H1 (cell line): Measurements from ENCODE around the gene SLC24A3. TPM values are rescaled to one million over a fixed set of nuclear protein-coding genes. Genes with fewer than 3 reads are reported as not detected.

Experiments
- CTCF ChIA-PET: fragments of 300-600 bp; sonication (Branson Sonifier 250); formaldehyde crosslinking; loops from one replicate; lab custom pipeline; 2021; ENCODE audit not compliant: partially characterized antibody; lab: Charles Lee
- POLR2A ChIA-PET: fragments of 300-600 bp; sonication (Branson Sonifier 250); formaldehyde crosslinking; loops from one replicate; lab custom pipeline; 2021; ENCODE audit warnings: inconsistent platforms; ENCODE audit not compliant: partially characterized antibody; lab: Charles Lee
- DNase-seq, 2 experiments: peaks; one replicate each; pipeline versions ENCODE4 v3.0.0 to v3.0.0-alpha.2; 2010 to 2022; ENCODE audit warnings: low spot score in 2 of 2, low read depth in 1 of 2, mixed read lengths in 1 of 2
- FAIRE-seq: peaks from 2 replicates; lab custom pipeline; 2011; peaks lifted over from hg19 to GRCh38; lab: Jason Lieb, UNC
- H2AFZ ChIP-seq: 2 replicates; pipeline ENCODE4 v1.8.1; 2012; ENCODE audit warnings: low read length, inconsistent platforms
- H2AK5ac ChIP-seq: 2 replicates; pipeline ENCODE4 v1.6.1; 2013; ENCODE audit warnings: low read depth, low read length
- H2BK120ac ChIP-seq: replicated peaks from 2 replicates; pipeline ENCODE3; 2013; ENCODE audit warnings: low read depth, low read length, inconsistent platforms
- H2BK12ac ChIP-seq: 2 replicates; pipeline ENCODE4 v1.6.1; 2013; ENCODE audit warnings: low read depth, low read length
- H2BK15ac ChIP-seq: 2 replicates; pipeline ENCODE4 v1.6.1; 2013; ENCODE audit warnings: low read length
- H2BK20ac ChIP-seq: 2 replicates; pipeline ENCODE4 v1.6.1; 2013; ENCODE audit warnings: low read length
- H2BK5ac ChIP-seq: 2 replicates; pipeline ENCODE4 v1.6.1; 2013; ENCODE audit warnings: low read depth, low read length
- H3K14ac ChIP-seq: 2 replicates; pipeline ENCODE4 v1.6.1; 2013; ENCODE audit warnings: inconsistent platforms; ENCODE audit not compliant: insufficient read length
- H3K18ac ChIP-seq: 2 replicates; pipeline ENCODE4 v1.6.1; 2013; ENCODE audit warnings: low read length; ENCODE audit errors: extremely low read depth
- H3K23ac ChIP-seq: 2 replicates; pipeline ENCODE4 v1.6.1; 2013; ENCODE audit warnings: inconsistent platforms; ENCODE audit not compliant: insufficient read length
- H3K23me2 ChIP-seq: 2 replicates; pipeline ENCODE4 v1.6.1; 2013; ENCODE audit warnings: low read depth, low read length
- H3K27ac ChIP-seq: 2 replicates; pipeline ENCODE4 v1.6.1; 2011; ENCODE audit warnings: low read depth, low read length, inconsistent platforms
- H3K27me3 ChIP-seq, 4 experiments: replicated peaks in 1 of 4; 1 replicate in 1 of 4; 2 replicates in 3 of 4; pipeline versions ENCODE4 v1.6.1 to v1.8.1; 2011 to 2013; ENCODE audit warnings: low read length in 3 of 4, mild to moderate bottlenecking in 3 of 4, inconsistent platforms in 2 of 4, mixed read lengths in 2 of 4, moderate library complexity in 1 of 4; ENCODE audit not compliant: control insufficient read depth in 3 of 4, insufficient read depth in 3 of 4; ENCODE audit errors: extremely low read depth in 1 of 4
- H3K36me3 ChIP-seq, 4 experiments: 2 replicates each; pipeline versions ENCODE4 v1.6.1 to v1.8.1; 2011 to 2013; ENCODE audit warnings: mild to moderate bottlenecking in 4 of 4, low read length in 3 of 4, moderate library complexity in 2 of 4, control low read depth in 1 of 4, inconsistent platforms in 1 of 4; ENCODE audit not compliant: insufficient read depth in 4 of 4, control insufficient read depth in 2 of 4
- H3K4ac ChIP-seq: replicated peaks from 2 replicates; pipeline ENCODE3; 2013; ENCODE audit warnings: low read length, low read depth, mixed read lengths, inconsistent platforms; ENCODE audit not compliant: insufficient read length
- H3K4me1 ChIP-seq, 4 experiments: replicated peaks in 1 of 4; 1 replicate in 1 of 4; 2 replicates in 3 of 4; pipeline versions ENCODE4 v1.6.1 to v1.8.1; 2011 to 2013; ENCODE audit warnings: low read length in 3 of 4, inconsistent platforms in 2 of 4, mixed read lengths in 1 of 4; ENCODE audit not compliant: insufficient read depth in 4 of 4, control insufficient read depth in 3 of 4
- H3K4me2 ChIP-seq, 2 experiments: 2 replicates each; pipeline versions ENCODE4 v1.6.1 to v1.8.1; 2011 to 2013; ENCODE audit warnings: low read depth in 2 of 2, low read length in 2 of 2, control low read depth in 1 of 2, inconsistent platforms in 1 of 2, mild to moderate bottlenecking in 1 of 2; ENCODE audit not compliant: insufficient read depth in 1 of 2
- H3K4me3 ChIP-seq, 4 experiments: fragments of 200-600, 300-600 bp in 1 of 4; sonication (generic), shearing (Covaris generic), sonication (Bioruptor Twin) in 1 of 4; 2 replicates each; pipeline versions ENCODE4 v1.5.1 to v1.8.1; 2011 to 2016; ENCODE audit warnings: low read length in 4 of 4, low read depth in 3 of 4, control low read depth in 2 of 4, inconsistent platforms in 2 of 4, mild to moderate bottlenecking in 2 of 4, mixed read lengths in 1 of 4, moderate library complexity in 1 of 4; ENCODE audit not compliant: insufficient read depth in 2 of 4; ENCODE audit errors: extremely low read depth in 1 of 4
- H3K56ac ChIP-seq: replicated peaks from 2 replicates; pipeline ENCODE3; 2013; ENCODE audit warnings: low read depth, mild to moderate bottlenecking, mixed read lengths, low read length, inconsistent platforms; ENCODE audit not compliant: insufficient read length
- H3K79me1 ChIP-seq: 2 replicates; pipeline ENCODE4 v1.6.1; 2013; ENCODE audit warnings: low read depth, low read length, control low read depth
- H3K79me2 ChIP-seq, 2 experiments: 2 replicates each; pipeline versions ENCODE4 v1.6.1 to v1.8.1; 2012 to 2013; ENCODE audit warnings: low read length in 2 of 2, mild to moderate bottlenecking in 2 of 2, inconsistent platforms in 1 of 2; ENCODE audit not compliant: insufficient read depth in 2 of 2, control insufficient read depth in 1 of 2
- H3K9ac ChIP-seq, 4 experiments: replicated peaks in 1 of 4; 1 replicate in 1 of 4; 2 replicates in 3 of 4; pipeline versions ENCODE4 v1.6.1 to v1.8.1; 2011 to 2013; ENCODE audit warnings: low read depth in 3 of 4, low read length in 3 of 4, control low read depth in 2 of 4, mild to moderate bottlenecking in 2 of 4, moderate library complexity in 2 of 4, inconsistent platforms in 1 of 4; ENCODE audit errors: extremely low read depth in 1 of 4
- H3K9me3 ChIP-seq, 2 experiments: 2 replicates each; pipeline versions ENCODE4 v1.6.1 to v1.8.1; 2012 to 2013; ENCODE audit warnings: mild to moderate bottlenecking in 2 of 2, moderate library complexity in 2 of 2, control low read depth in 1 of 2, inconsistent platforms in 1 of 2, low read depth in 1 of 2, low read length in 1 of 2, mixed read lengths in 1 of 2; ENCODE audit not compliant: insufficient read depth in 2 of 2
- H4K20me1 ChIP-seq, 2 experiments: replicated peaks in 1 of 2; 2 replicates each; pipeline versions ENCODE3 to v1.8.1; 2011 to 2013; ENCODE audit warnings: inconsistent platforms in 2 of 2, low read length in 2 of 2, mild to moderate bottlenecking in 1 of 2; ENCODE audit not compliant: insufficient read depth in 2 of 2, control insufficient read depth in 1 of 2
- H4K5ac ChIP-seq: 2 replicates; pipeline ENCODE4 v1.6.1; 2013; ENCODE audit warnings: low read length, low read depth, mixed read lengths, inconsistent platforms; ENCODE audit not compliant: insufficient read length
- H4K8ac ChIP-seq: 2 replicates; pipeline ENCODE4 v1.8.0; 2013; ENCODE audit warnings: mild to moderate bottlenecking, moderate library complexity, low read length, inconsistent platforms; ENCODE audit not compliant: insufficient read depth; ENCODE audit errors: extremely low read depth
- H4K91ac ChIP-seq: replicated peaks from 2 replicates; pipeline ENCODE3; 2013; ENCODE audit warnings: low read length, mixed read lengths, inconsistent platforms; ENCODE audit not compliant: insufficient read length
- CHD1 ChIP-seq: IDR thresholded peaks from 2 replicates; pipeline ENCODE4 v1.6.1; 2012; ENCODE audit warnings: low read depth, low read length, improper control_type of control experiment
- CHD2 ChIP-seq: IDR thresholded peaks from 2 replicates; pipeline ENCODE4 v1.6.1; 2012; ENCODE audit warnings: low read length, improper control_type of control experiment
- EP300 ChIP-seq, 2 experiments: IDR thresholded peaks; 1 replicate in 1 of 2; 2 replicates in 1 of 2; pipeline ENCODE4 v1.6.1; 2011 to 2012; ENCODE audit warnings: low read depth in 2 of 2, low read length in 2 of 2, mild to moderate bottlenecking in 2 of 2, borderline replicate concordance in 1 of 2, inconsistent platforms in 1 of 2, moderate library complexity in 1 of 2
- NANOG ChIP-seq: IDR thresholded peaks from 2 replicates; pipeline ENCODE4 v1.6.1; 2011; ENCODE audit warnings: low read length, low read depth, mild to moderate bottlenecking, inconsistent platforms; ENCODE audit not compliant: insufficient read depth, poor library complexity, severe bottlenecking
- PHF8 ChIP-seq: fragments of 200-600 bp; sonication (generic); conservative IDR thresholded peaks from 2 replicates; pipeline ENCODE4 v1.7.1; 2012; ENCODE audit warnings: low read depth, mild to moderate bottlenecking, inconsistent platforms, low read length, moderate library complexity
- POLR2A ChIP-seq, 2 experiments: IDR thresholded peaks; 1 replicate in 1 of 2; 2 replicates in 1 of 2; pipeline ENCODE4 v1.6.1; 2011; ENCODE audit warnings: low read depth in 2 of 2, low read length in 2 of 2, mild to moderate bottlenecking in 2 of 2; ENCODE audit errors: control extremely low read depth in 1 of 2
- RFX5 ChIP-seq: IDR thresholded peaks from 2 replicates; pipeline ENCODE4 v1.6.1; 2011; ENCODE audit warnings: low read depth, low read length, improper control_type of control experiment, borderline replicate concordance
- RNF2 ChIP-seq: fragments of 200-900, 300-1000 bp; sonication (generic); IDR thresholded peaks from 2 replicates; pipeline ENCODE4 v1.7.1; 2016; ENCODE audit warnings: borderline replicate concordance, low read depth, mild to moderate bottlenecking, antibody characterized with exemption, low read length; ENCODE audit not compliant: poor library complexity, severe bottlenecking; ENCODE audit errors: missing control alignments
- SAP30 ChIP-seq: fragments of 300-600 bp; sonication (generic); IDR thresholded peaks from 2 replicates; pipeline ENCODE4 v1.7.1; 2012; ENCODE audit warnings: low read length, moderate library complexity, mild to moderate bottlenecking, inconsistent platforms; ENCODE audit not compliant: insufficient read depth, insufficient replicate concordance
- SP2 ChIP-seq: IDR thresholded peaks from 2 replicates; pipeline ENCODE4 v1.6.1; 2012; ENCODE audit warnings: mild to moderate bottlenecking, low read length, inconsistent platforms
- SP4 ChIP-seq: IDR thresholded peaks from 2 replicates; pipeline ENCODE4 v1.6.1; 2012; ENCODE audit warnings: low read length, inconsistent platforms
- SUZ12 ChIP-seq: fragments of 200-600 bp; sonication (generic); IDR thresholded peaks from 2 replicates; pipeline ENCODE4 v1.6.1; 2012; ENCODE audit warnings: mild to moderate bottlenecking, inconsistent platforms, low read length, moderate library complexity, mixed read lengths
- TAF7 ChIP-seq: optimal IDR thresholded peaks from 2 replicates; pipeline ENCODE3; 2011; ENCODE audit warnings: low read depth, mild to moderate bottlenecking, inconsistent platforms, low read length, moderate library complexity, borderline replicate concordance
- TBP ChIP-seq: IDR thresholded peaks from 2 replicates; pipeline ENCODE4 v1.6.1; 2011; ENCODE audit warnings: low read depth, low read length, improper control_type of control experiment
- YY1 ChIP-seq: IDR thresholded peaks from 2 replicates; pipeline ENCODE4 v1.6.1; 2011; ENCODE audit warnings: low read depth, mild to moderate bottlenecking, low read length
- polyA plus RNA-seq, 7 experiments: library from polyadenylated mRNA; depleted of rRNA in 3 of 7; stranded (reverse) in 5 of 7; unstranded in 2 of 7; fragments of >200 nt in 5 of 7; fragments of 200-250 nt in 2 of 7; gene quantifications; 1 replicate in 5 of 7; 2 replicates in 1 of 7; 4 replicates in 1 of 7; pipeline versions ENCODE4 v1.2.1 to v1.2.3, GENCODE V29; 2011 to 2013; ENCODE audit warnings: missing spikeins in 2 of 7, mixed read lengths in 2 of 7
- total RNA-seq: library from RNA; stranded (reverse); fragmentation: NEBNext Ultra II Directional; extraction: Animal tissue kit (Norgen Biotek cat#: 25700); gene quantifications from 2 replicates; pipeline ENCODE4 v1.2.1, GENCODE V29; 2021

SLC24A3 gene
- total and polyA plus RNA-seq, 2 of the 8 experiments (the other 6 are each of a cell fraction or from before 2014, with no cell fraction given): 4.5 to 6.3 TPM

- no peak overlapping the region for H3K9ac ChIP-seq
- peaks cover 0 to 4% (median 0%) of the 10 kb centered on the region in 4 experiments; a peak in 2 of 7 replicates for H3K4me1 ChIP-seq
- no peak overlapping the region for H3K23ac ChIP-seq
- H4K8ac ChIP-seq: no peak overlapping the region
- peaks cover 0 to 16% (median 10%) of the 10 kb centered on the region in 4 experiments; a peak in 4 of 7 replicates for H3K27me3 ChIP-seq
- no peaks in the 10 kb centered on the region for H3K36me3 ChIP-seq
- H3K79me1 ChIP-seq: no peaks in the 10 kb centered on the region
- no peak overlapping the region for H2BK15ac ChIP-seq
- no peak overlapping the region for H3K4me3 ChIP-seq
- H2AFZ ChIP-seq: no peak overlapping the region
- no peak overlapping the region for H2BK20ac ChIP-seq
- CTCF ChIA-PET: interaction anchor here (0.8 to 1.1 kb wide), 2 partner anchors 22 to 28 kb away, joined by 3 read pairs; no protein-coding TSS in a partner anchor
- no peaks in the 10 kb centered on the region for H3K79me2 ChIP-seq
- H3K18ac ChIP-seq: no peak overlapping the region
- no peak overlapping the region for H2BK12ac ChIP-seq
- H2BK120ac ChIP-seq: no peak overlapping the region
- no peak overlapping the region for H3K27ac ChIP-seq
- H4K91ac ChIP-seq: no peak overlapping the region
- no peak overlapping the region for H2AK5ac ChIP-seq
- H3K9me3 ChIP-seq: no peaks in the 10 kb centered on the region
- H4K20me1 ChIP-seq: peaks cover 0 to 2% of the 10 kb centered on the region in 2 experiments
- H3K4ac ChIP-seq: no peak overlapping the region
- no peak overlapping the region for H2BK5ac ChIP-seq
- no peak overlapping the region for H4K5ac ChIP-seq
- POLR2A ChIA-PET: no interaction called here
- no peak overlapping the region for H3K14ac ChIP-seq
- DNase-seq (no peak), FAIRE-seq (no peak)
- no peak overlapping the region for H3K4me2 ChIP-seq
- H3K23me2 ChIP-seq: peaks cover 13% of the 10 kb centered on the region
- TF ChIP-seq PHF8 (no peak), YY1 (no peak), SAP30 (no peak), NANOG (no peak), POLR2A (IDR thresholded peaks at IDR 0.05; ENCODE audit: control extremely low read depth in 1 of 2, low read depth in 2 of 2, low read length in 2 of 2) (no peak), SP2 (no peak), SP4 (no peak), CHD2 (no peak), CHD1 (no peak), EP300 (IDR thresholded peaks at IDR 0.05; ENCODE audit: borderline replicate concordance in 1 of 2, low read depth in 2 of 2, low read length in 2 of 2) (no peak), RFX5 (no peak), RNF2 (no peak), TAF7 (no peak), SUZ12 (no peak), TBP (no peak)
- TF ChIP-seq, all 59 proteins: peak for 0
- H3K56ac ChIP-seq: no peak overlapping the region
These were observed 548.9 kb downstream of the SLC24A3 start for GRCh38 chr20:19761326-19761725.
